Tibial artery (tissue), 4 donors: ENCODE data around the gene FLACC1.
A peak's percentile ranks its signal among the peaks of the same experiment; 100 is the strongest.
"Not testable (repeated sequence)": the region's sequence is repeated elsewhere in the genome, so short reads cannot be mapped to it uniquely, and the experiment has no call there.

Source experiments
- DNase-seq, 2 donors: peaks; one replicate each; pipeline ENCODE4 v3.0.0-alpha.2; 2019
- H3K27ac ChIP-seq, 2 donors: fragments of 200-600 bp; sonication (generic) in 1 of 2; 1 replicate in 1 of 2; 2 replicates in 1 of 2; pipeline ENCODE4 v1.5.1; 2018 to 2019; ENCODE audit warnings: mild to moderate bottlenecking in 1 of 2
- H3K27me3 ChIP-seq, 2 donors: fragments of 200-600 bp; sonication (generic) in 1 of 2; one replicate each; pipeline versions ENCODE4 v1.5.1 to v1.6.0; 2016 to 2019
- H3K36me3 ChIP-seq, 3 donors: fragments of 200-600 bp; sonication (generic) in 2 of 3; one replicate each; pipeline ENCODE4 v1.5.1; 2016 to 2019; ENCODE audit warnings: mild to moderate bottlenecking in 2 of 3
- H3K4me1 ChIP-seq, 4 donors: fragments of 200-600 bp; sonication (generic) in 2 of 4; 1 replicate in 3 of 4; 2 replicates in 1 of 4; pipeline ENCODE4 v1.5.1; 2016 to 2019
- H3K4me3 ChIP-seq, 2 donors: fragments of 200-600 bp; sonication (generic) in 1 of 2; 1 replicate in 1 of 2; 2 replicates in 1 of 2; pipeline ENCODE4 v1.5.1; 2018 to 2019; ENCODE audit warnings: mild to moderate bottlenecking in 2 of 2
- H3K9me3 ChIP-seq, 3 donors: fragments of 200-600 bp; sonication (generic) in 1 of 3; one replicate each; pipeline ENCODE4 v1.5.1; 2016 to 2019
- intact Hi-C: fragments of 100-400 bp; cut with DNase I; formaldehyde crosslinking; loops from one replicate; pipeline ENCODE4 v1.15.0; 2023; ENCODE audit warnings: low total_unique reads
- TF ChIP-seq, protein P1 (sequence below), 2 experiments: fragments of 200-600 bp in 1 of 2; fragments of 450-650 bp in 1 of 2; IDR thresholded peaks; one replicate each; pipeline ENCODE4 v1.5.1; 2017 to 2019; ENCODE audit warnings: antibody characterized with exemption in 2 of 2, mild to moderate bottlenecking in 1 of 2, moderate library complexity in 1 of 2

The FLACC1 gene

DNA sequence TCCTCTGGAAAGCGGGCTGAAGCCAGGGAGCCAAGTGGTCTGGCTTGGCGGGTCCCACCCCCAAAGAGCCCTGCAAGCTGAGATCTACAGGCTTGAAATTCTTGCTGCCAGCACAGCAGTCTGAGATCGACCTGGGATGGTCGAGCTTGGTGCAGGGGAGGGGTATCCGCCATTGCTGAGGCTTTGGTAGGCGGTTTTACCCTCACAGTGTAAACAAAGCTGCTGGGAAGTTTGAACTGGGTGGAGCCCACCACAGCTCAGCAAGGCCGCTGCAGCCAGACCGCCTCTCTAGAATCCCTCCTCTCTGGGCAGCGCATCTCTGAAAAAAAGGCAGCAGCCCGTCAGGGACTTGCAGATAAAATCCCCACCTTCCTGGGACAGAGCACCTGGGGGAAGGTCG is 12.6 kb upstream of the FLACC1 start:
- H3K4me1 ChIP-seq, result no peaks in the 10 kb centered on the region
- H3K4me3 ChIP-seq, result no peak overlapping the region
- no peaks in the 10 kb centered on the region for H3K27me3 ChIP-seq
- peaks cover 13 to 33% (median 18%) of the 10 kb centered on the region in 3 donors for H3K36me3 ChIP-seq
- no peak for DNase-seq
- H3K9me3 ChIP-seq, result peaks cover 0 to 14% (median 13%) of the 10 kb centered on the region in 3 donors
- no peak overlapping the region for H3K27ac ChIP-seq
- TF ChIP-seq, protein P1, sequence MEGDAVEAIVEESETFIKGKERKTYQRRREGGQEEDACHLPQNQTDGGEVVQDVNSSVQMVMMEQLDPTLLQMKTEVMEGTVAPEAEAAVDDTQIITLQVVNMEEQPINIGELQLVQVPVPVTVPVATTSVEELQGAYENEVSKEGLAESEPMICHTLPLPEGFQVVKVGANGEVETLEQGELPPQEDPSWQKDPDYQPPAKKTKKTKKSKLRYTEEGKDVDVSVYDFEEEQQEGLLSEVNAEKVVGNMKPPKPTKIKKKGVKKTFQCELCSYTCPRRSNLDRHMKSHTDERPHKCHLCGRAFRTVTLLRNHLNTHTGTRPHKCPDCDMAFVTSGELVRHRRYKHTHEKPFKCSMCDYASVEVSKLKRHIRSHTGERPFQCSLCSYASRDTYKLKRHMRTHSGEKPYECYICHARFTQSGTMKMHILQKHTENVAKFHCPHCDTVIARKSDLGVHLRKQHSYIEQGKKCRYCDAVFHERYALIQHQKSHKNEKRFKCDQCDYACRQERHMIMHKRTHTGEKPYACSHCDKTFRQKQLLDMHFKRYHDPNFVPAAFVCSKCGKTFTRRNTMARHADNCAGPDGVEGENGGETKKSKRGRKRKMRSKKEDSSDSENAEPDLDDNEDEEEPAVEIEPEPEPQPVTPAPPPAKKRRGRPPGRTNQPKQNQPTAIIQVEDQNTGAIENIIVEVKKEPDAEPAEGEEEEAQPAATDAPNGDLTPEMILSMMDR (IDR thresholded peaks at IDR 0.05), result no peak
- intact Hi-C loops, result loop anchor here (5.0 kb wide), 1 partner anchor 117 kb away; no protein-coding TSS in a partner anchor

DNA sequence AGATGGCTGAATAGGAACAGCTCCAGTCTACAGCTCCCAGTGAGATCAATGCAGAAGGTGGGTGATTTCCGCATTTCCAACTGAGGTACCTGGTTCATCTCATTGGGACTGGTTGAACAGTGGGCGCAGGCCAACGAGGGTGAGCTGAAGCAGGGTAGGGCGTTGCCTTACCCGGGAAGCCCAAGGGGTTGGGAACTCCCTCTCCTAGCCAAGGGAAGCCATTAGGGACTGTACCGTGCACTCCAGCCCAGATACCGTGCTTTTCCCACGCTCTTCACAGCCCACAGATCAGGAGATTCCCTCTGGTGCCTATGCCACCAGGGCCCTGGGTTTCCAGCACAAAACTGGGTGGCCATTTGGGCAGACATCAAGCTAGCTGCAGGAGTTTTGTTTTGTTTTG is 12.2 kb upstream of the FLACC1 start:
- not testable (repeated sequence) for H3K4me3 ChIP-seq

DNA sequence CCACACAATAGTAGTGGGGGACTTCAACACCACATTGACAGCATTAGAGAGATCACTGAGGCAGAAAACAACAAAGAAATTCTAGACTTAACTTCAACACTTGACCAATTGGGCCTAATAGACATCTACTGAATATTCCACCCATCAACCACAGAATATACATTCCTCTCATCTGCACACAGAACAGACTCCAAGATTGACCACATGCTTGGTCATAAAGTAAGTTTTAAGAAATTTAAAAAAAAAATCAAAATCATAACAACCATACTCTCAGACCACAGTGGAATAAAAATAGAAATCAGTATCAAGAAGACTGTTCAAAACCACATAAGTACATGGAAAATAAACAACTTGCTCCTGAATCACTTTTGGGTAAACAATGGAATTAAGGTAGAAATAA is 9.0 kb upstream of the FLACC1 start:
- Histone ChIP-seq H3K27ac (no peak overlapping the region), H3K4me1 (peaks cover 0 to 7% (median 0%) of the 10 kb centered on the region in 4 donors), H3K4me3 (no peak overlapping the region), H3K9me3 (peaks cover 0 to 14% (median 13%) of the 10 kb centered on the region in 3 donors), H3K36me3 (peaks cover 18 to 37% (median 33%) of the 10 kb centered on the region in 3 donors), H3K27me3 (no peaks in the 10 kb centered on the region)
- TF ChIP-seq, protein P1 (IDR thresholded peaks at IDR 0.05), result no peak
- DNase-seq, result no peak
- intact Hi-C loops, result loop anchor here (5.0 kb wide), 1 partner anchor 114 kb away; no protein-coding TSS in a partner anchor

More for the DNA sequence above, 12.2 kb upstream of the FLACC1 start:
- intact Hi-C loops, result loop anchor here (5.0 kb wide), 1 partner anchor 117 kb away; no protein-coding TSS in a partner anchor
- DNase-seq, H3K4me1 ChIP-seq, H3K27me3 ChIP-seq, H3K27ac ChIP-seq: not testable (repeated sequence)
- Histone ChIP-seq H3K9me3 (peaks cover 0 to 14% (median 13%) of the 10 kb centered on the region in 3 donors), H3K36me3 (peaks cover 13 to 33% (median 18%) of the 10 kb centered on the region in 3 donors)

DNA sequence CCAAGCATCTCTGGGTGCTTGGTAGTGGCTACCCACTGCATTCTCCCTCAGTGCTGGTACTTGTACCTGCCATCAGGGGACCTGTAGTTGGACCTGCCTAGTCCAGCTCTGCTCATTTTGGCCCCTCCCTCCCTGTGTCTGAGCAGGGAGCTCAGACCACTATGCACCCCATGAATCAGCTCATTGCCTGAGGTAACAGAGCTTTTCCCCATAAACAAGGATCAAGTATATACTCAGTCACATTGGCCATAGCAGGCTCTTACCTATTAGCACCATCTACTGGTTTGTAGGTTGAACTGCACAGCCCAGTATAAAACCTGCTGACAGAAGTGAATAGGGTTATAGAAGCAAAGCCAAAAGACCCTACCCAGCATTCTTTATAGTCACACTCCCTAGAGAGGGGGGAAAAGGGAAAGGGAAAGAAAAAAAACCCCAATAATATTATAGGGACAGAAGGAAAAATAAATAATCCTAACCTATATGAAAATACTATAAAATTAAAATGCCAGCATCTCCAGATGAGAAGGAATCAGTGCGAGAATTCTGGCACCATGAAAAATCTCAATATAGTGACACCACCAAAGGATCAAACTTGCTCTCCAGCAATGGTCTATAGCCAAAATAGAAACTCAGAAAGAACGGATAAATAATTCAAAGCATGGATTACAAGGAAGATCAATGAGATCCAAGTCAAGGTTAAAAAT is 6.9 kb upstream of the FLACC1 start:
- H3K9me3 ChIP-seq, result peaks cover 0 to 14% (median 13%) of the 10 kb centered on the region in 3 donors
- H3K27me3 ChIP-seq, result no peaks in the 10 kb centered on the region
- peaks cover 0 to 7% (median 0%) of the 10 kb centered on the region in 4 donors for H3K4me1 ChIP-seq
- TF ChIP-seq, protein P1 (IDR thresholded peaks at IDR 0.05), result peak; percentile 75 to 86
- no peak overlapping the region for H3K27ac ChIP-seq
- H3K36me3 ChIP-seq, result peaks cover 7 to 38% (median 34%) of the 10 kb centered on the region in 3 donors
- H3K4me3 ChIP-seq, result no peak overlapping the region
- no peak for DNase-seq
- intact Hi-C loops, result loop anchor here (5.0 kb wide), 1 partner anchor 127 kb away; no protein-coding TSS in a partner anchor

DNA sequence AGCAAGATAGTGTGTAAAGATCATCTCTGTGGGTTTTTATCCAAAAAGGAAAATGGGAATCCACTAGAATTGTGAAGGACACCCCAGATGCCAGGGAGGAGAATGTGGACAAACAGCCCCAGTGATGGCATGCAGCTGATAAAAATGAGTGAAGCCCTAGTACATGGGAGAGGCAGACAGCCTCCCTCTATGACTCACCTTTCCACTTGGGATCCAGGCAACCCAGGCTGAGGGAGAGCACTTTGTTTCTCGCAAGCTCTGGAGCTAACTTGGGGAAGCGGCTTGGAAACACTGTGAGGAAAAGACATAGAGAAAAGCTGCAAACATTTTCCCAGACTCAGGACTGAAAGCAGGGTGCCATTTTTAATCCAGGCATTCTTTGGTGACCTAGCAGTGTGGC is 5.3 kb upstream of the FLACC1 start:
- H3K27me3 ChIP-seq, result no peaks in the 10 kb centered on the region
- TF ChIP-seq, protein P1 (IDR thresholded peaks at IDR 0.05), result no peak
- peaks cover 0 to 14% (median 2%) of the 10 kb centered on the region in 4 donors for H3K4me1 ChIP-seq
- intact Hi-C loops, result loop anchor here (5.0 kb wide), 1 partner anchor 125 kb away; no protein-coding TSS in a partner anchor
- H3K36me3 ChIP-seq, result peaks cover 7 to 38% (median 22%) of the 10 kb centered on the region in 3 donors
- no peak for DNase-seq
- peaks cover 0 to 5% (median 4%) of the 10 kb centered on the region in 3 donors for H3K9me3 ChIP-seq
- H3K4me3 ChIP-seq, result no peak overlapping the region
- no peak overlapping the region for H3K27ac ChIP-seq
